Measurements from ENCODE around the gene BAIAP2. TPM values are rescaled to one million over a fixed set of nuclear protein-coding genes. Genes with fewer than 3 reads are reported as not detected.

Gene BAIAP2
- total and polyA plus RNA-seq, 2 of the 13 experiments (the other 11 are each of a cell fraction or from before 2014, with no cell fraction given) = 22.5 to 24.0 TPM

GRCh38 chr17:80986816-80987475 is 48.0 kb upstream of the BAIAP2 start (continued):
- TF ChIP-seq ZNF224 (CRISPR knock-in tag; IDR thresholded peaks at IDR 0.05) (no peak), NRL (CRISPR knock-in tag; IDR thresholded peaks at IDR 0.05; ENCODE audit: borderline replicate concordance) (peak; percentile 45; the same call in 1 of the 2 replicates), RAD21 (CRISPR knock-in tag; IDR thresholded peaks at IDR 0.05) (no peak), HNRNPL (IDR thresholded peaks at IDR 0.05; ENCODE audit: low read depth, low read length) (0 out of 2 replicates have a peak, but pooled peaks have one; percentile 56), ZNF263 (CRISPR knock-in tag; IDR thresholded peaks at IDR 0.05) (peak; percentile 26; the same call in 1 of the 2 replicates)
- TF ChIP-seq, protein P1, sequence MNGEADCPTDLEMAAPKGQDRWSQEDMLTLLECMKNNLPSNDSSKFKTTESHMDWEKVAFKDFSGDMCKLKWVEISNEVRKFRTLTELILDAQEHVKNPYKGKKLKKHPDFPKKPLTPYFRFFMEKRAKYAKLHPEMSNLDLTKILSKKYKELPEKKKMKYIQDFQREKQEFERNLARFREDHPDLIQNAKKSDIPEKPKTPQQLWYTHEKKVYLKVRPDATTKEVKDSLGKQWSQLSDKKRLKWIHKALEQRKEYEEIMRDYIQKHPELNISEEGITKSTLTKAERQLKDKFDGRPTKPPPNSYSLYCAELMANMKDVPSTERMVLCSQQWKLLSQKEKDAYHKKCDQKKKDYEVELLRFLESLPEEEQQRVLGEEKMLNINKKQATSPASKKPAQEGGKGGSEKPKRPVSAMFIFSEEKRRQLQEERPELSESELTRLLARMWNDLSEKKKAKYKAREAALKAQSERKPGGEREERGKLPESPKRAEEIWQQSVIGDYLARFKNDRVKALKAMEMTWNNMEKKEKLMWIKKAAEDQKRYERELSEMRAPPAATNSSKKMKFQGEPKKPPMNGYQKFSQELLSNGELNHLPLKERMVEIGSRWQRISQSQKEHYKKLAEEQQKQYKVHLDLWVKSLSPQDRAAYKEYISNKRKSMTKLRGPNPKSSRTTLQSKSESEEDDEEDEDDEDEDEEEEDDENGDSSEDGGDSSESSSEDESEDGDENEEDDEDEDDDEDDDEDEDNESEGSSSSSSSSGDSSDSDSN (CRISPR knock-in tag; IDR thresholded peaks at IDR 0.05) = peak; percentile 29; the same call in 1 of the 2 replicates
- TF ChIP-seq, protein P2, sequence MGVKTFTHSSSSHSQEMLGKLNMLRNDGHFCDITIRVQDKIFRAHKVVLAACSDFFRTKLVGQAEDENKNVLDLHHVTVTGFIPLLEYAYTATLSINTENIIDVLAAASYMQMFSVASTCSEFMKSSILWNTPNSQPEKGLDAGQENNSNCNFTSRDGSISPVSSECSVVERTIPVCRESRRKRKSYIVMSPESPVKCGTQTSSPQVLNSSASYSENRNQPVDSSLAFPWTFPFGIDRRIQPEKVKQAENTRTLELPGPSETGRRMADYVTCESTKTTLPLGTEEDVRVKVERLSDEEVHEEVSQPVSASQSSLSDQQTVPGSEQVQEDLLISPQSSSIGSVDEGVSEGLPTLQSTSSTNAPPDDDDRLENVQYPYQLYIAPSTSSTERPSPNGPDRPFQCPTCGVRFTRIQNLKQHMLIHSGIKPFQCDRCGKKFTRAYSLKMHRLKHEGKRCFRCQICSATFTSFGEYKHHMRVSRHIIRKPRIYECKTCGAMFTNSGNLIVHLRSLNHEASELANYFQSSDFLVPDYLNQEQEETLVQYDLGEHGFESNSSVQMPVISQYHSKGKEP (CRISPR knock-in tag; IDR thresholded peaks at IDR 0.05) = no peak
